SK-N-SH (cell line): ENCODE data around the gene MIDN. TPM values are rescaled to one million over a fixed set of nuclear protein-coding genes. Genes with fewer than 3 reads are reported as not detected.

Experiments
- CTCF ChIA-PET: fragments of 300-600, 350-600 bp; formaldehyde crosslinking; extraction: SDS; loops from one replicate; lab custom pipeline; 2021; lab: Yijun Ruan, JAX
- POLR2A ChIA-PET: fragments of 350-600 bp; sonication (Branson Sonifier 250); formaldehyde crosslinking; extraction: SDS; loops from one replicate; lab custom pipeline; 2020; ENCODE audit warnings: antibody characterized with exemption, inconsistent platforms; lab: Yijun Ruan, JAX
- DNase-seq: peaks from one replicate; pipeline ENCODE4 v3.0.0; 2012
- H2AFZ ChIP-seq: fragments of 200-600 bp; sonication (generic); 2 replicates; pipeline ENCODE4 v1.8.1; 2016; ENCODE audit warnings: antibody characterized with exemption, mild to moderate bottlenecking, low read depth
- H3F3A ChIP-seq: fragments of 200-600 bp; sonication (generic); replicated peaks from 2 replicates; pipeline ENCODE3; 2016; ENCODE audit warnings: antibody characterized with exemption, mild to moderate bottlenecking; ENCODE audit not compliant: insufficient read depth
- H3K27ac ChIP-seq, 2 experiments: fragments of 200-500 bp in 1 of 2; fragments of 200-600 bp in 1 of 2; sonication (Bioruptor generic) in 1 of 2; sonication (generic), shearing (Covaris generic) in 1 of 2; 2 replicates each; pipeline versions ENCODE4 v1.5.1 to v1.6.1; 2014 to 2016; ENCODE audit warnings: low read depth in 2 of 2, inconsistent platforms in 1 of 2, low read length in 1 of 2, mild to moderate bottlenecking in 1 of 2, mixed read lengths in 1 of 2
- H3K27me3 ChIP-seq: fragments of 200-600 bp; sonication (generic), shearing (Covaris generic); 2 replicates; pipeline ENCODE4 v1.6.1; 2016; ENCODE audit warnings: mixed run types; ENCODE audit not compliant: insufficient read depth
- H3K36me3 ChIP-seq, 2 experiments: fragments of 200-500 bp in 1 of 2; fragments of 200-600 bp in 1 of 2; sonication (Bioruptor generic) in 1 of 2; sonication (generic) in 1 of 2; replicated peaks in 1 of 2; 2 replicates each; pipeline versions ENCODE3 to v1.5.1; 2014 to 2016; ENCODE audit warnings: low read length in 1 of 2, mild to moderate bottlenecking in 1 of 2; ENCODE audit not compliant: insufficient read depth in 2 of 2, control insufficient read depth in 1 of 2
- H3K4me1 ChIP-seq, 2 experiments: fragments of 200-500 bp in 1 of 2; fragments of 200-600 bp in 1 of 2; sonication (Bioruptor generic) in 1 of 2; sonication (generic), shearing (Covaris generic) in 1 of 2; 2 replicates each; pipeline versions ENCODE4 v1.5.1 to v1.6.1; 2014 to 2016; ENCODE audit warnings: low read depth in 1 of 2, low read length in 1 of 2, mixed run types in 1 of 2; ENCODE audit not compliant: insufficient read depth in 2 of 2, control insufficient read depth in 1 of 2
- H3K4me2 ChIP-seq: fragments of 200-600 bp; sonication (generic), shearing (Covaris generic); 2 replicates; pipeline ENCODE4 v1.6.1; 2017; ENCODE audit warnings: mixed run types
- H3K4me3 ChIP-seq, 2 experiments: fragments of 200-500 bp in 1 of 2; fragments of 200-600 bp in 1 of 2; sonication (Bioruptor generic) in 1 of 2; sonication (generic), shearing (Covaris generic) in 1 of 2; 2 replicates each; pipeline versions ENCODE4 v1.5.1 to v1.8.1; 2014 to 2016; ENCODE audit warnings: low read depth in 2 of 2, inconsistent platforms in 1 of 2, low read length in 1 of 2, mild to moderate bottlenecking in 1 of 2, mixed read lengths in 1 of 2, moderate library complexity in 1 of 2
- H3K79me2 ChIP-seq: fragments of 200-600 bp; sonication (generic); 2 replicates; pipeline ENCODE4 v1.8.1; 2017; ENCODE audit warnings: mild to moderate bottlenecking; ENCODE audit not compliant: insufficient read depth
- H3K9ac ChIP-seq: fragments of 200-600 bp; sonication (generic); 2 replicates; pipeline ENCODE4 v1.6.1; 2017; ENCODE audit warnings: mixed run types
- H3K9me2 ChIP-seq: fragments of 200-600 bp; sonication (generic); 2 replicates; pipeline ENCODE4 v1.6.1; 2017; ENCODE audit warnings: mixed run types
- H3K9me3 ChIP-seq: fragments of 200-600 bp; sonication (generic); 2 replicates; pipeline ENCODE4 v1.6.1; 2017; ENCODE audit warnings: mixed run types, mild to moderate bottlenecking, moderate library complexity
- H4K20me1 ChIP-seq: fragments of 200-600 bp; sonication (generic); 2 replicates; pipeline ENCODE4 v1.6.1; 2017; ENCODE audit warnings: mild to moderate bottlenecking, mixed run types; ENCODE audit not compliant: insufficient read depth
- CTCF ChIP-seq: fragments of 200-600 bp; sonication (generic); IDR thresholded peaks from 2 replicates; pipeline ENCODE4 v1.6.1; 2017; ENCODE audit warnings: antibody characterized with exemption, mild to moderate bottlenecking, moderate library complexity
- FOSL2 ChIP-seq: IDR thresholded peaks from 2 replicates; pipeline ENCODE4 v1.4.0; 2012; ENCODE audit warnings: low read depth, mild to moderate bottlenecking, moderate library complexity, borderline replicate concordance
- GABPA ChIP-seq: IDR thresholded peaks from 2 replicates; pipeline ENCODE4 v1.4.0; 2012; ENCODE audit warnings: low read depth, mild to moderate bottlenecking
- GATA2 ChIP-seq: sonication (generic); formaldehyde crosslinking; IDR thresholded peaks from 2 replicates; pipeline ENCODE4 v1.5.0; 2020; ENCODE audit warnings: mild to moderate bottlenecking, missing genetic modification reagents
- IRF3 ChIP-seq: fragments of 150-350 bp; IDR thresholded peaks from 2 replicates; pipeline ENCODE4 v1.6.1; 2016; ENCODE audit warnings: mild to moderate bottlenecking, low read depth, low read length
- MAX ChIP-seq: IDR thresholded peaks from 2 replicates; pipeline ENCODE4 v1.4.0; 2012; ENCODE audit warnings: low read depth
- NFIC ChIP-seq: IDR thresholded peaks from 2 replicates; pipeline ENCODE4 v1.4.0; 2012; ENCODE audit warnings: borderline replicate concordance
- POLR2AphosphoS5 ChIP-seq: IDR thresholded peaks from 2 replicates; pipeline ENCODE4 v1.6.1; 2012; ENCODE audit warnings: low read depth, low read length
- RFX5 ChIP-seq: IDR thresholded peaks from 2 replicates; pipeline ENCODE4 v1.6.1; 2012; ENCODE audit warnings: mild to moderate bottlenecking, improper control_type of control experiment, low read length
- RXRA ChIP-seq: IDR thresholded peaks from 2 replicates; pipeline ENCODE4 v1.4.0; 2012; ENCODE audit warnings: low read depth, mild to moderate bottlenecking, borderline replicate concordance
- SIN3A ChIP-seq: IDR thresholded peaks from 2 replicates; pipeline ENCODE4 v1.6.1; 2012; ENCODE audit warnings: low read depth, mild to moderate bottlenecking, low read length, moderate library complexity, borderline replicate concordance
- TAF1 ChIP-seq: IDR thresholded peaks from 2 replicates; pipeline ENCODE4 v1.6.1; 2012; ENCODE audit warnings: low read depth, mild to moderate bottlenecking, low read length, moderate library complexity, borderline replicate concordance
- TEAD4 ChIP-seq: IDR thresholded peaks from 2 replicates; pipeline ENCODE4 v1.4.0; 2012; ENCODE audit warnings: mild to moderate bottlenecking, borderline replicate concordance; ENCODE audit not compliant: insufficient read depth
- USF2 ChIP-seq: fragments of 150-350 bp; IDR thresholded peaks from 2 replicates; pipeline ENCODE4 v1.6.1; 2017; ENCODE audit warnings: antibody characterized with exemption, low read length, low read depth, borderline replicate concordance
- YY1 ChIP-seq: IDR thresholded peaks from 2 replicates; pipeline ENCODE4 v1.4.0; 2012; ENCODE audit warnings: low read depth, mild to moderate bottlenecking
- ZBTB33 ChIP-seq: IDR thresholded peaks from 2 replicates; pipeline ENCODE4 v1.4.0; 2012; ENCODE audit warnings: low read depth, borderline replicate concordance
- WGBS: methylation state at CpG from one replicate; pipeline ENCODE4 v1.1.6; 2017; ENCODE audit warnings: low lambda C conversion rate; 5-methylcytosine and 5-hydroxymethylcytosine counted together
- polyA plus RNA-seq, 3 experiments: library from polyadenylated mRNA; depleted of rRNA; stranded (reverse); fragments of >200 nt; gene quantifications; 2 replicates each; pipeline ENCODE4 v1.2.3, GENCODE V29; 2012

The MIDN gene
- polyA plus RNA-seq, 1 of the 3 experiments (the other 2 are of a cell fraction): 13.9 TPM

- no peak overlapping the region for H3K9ac ChIP-seq
- H3K4me3 ChIP-seq: no peak overlapping the region
- H3K79me2 ChIP-seq: no peaks in the 10 kb centered on the region
- H3K9me2 ChIP-seq: no peaks in the 10 kb centered on the region
- no peaks in the 10 kb centered on the region for H3F3A ChIP-seq
- H3K27me3 ChIP-seq: no peaks in the 10 kb centered on the region
- no peaks in the 10 kb centered on the region for H3K9me3 ChIP-seq
- H3K27ac ChIP-seq: no peak overlapping the region
- WGBS: 92% methylated on average over 25 of the region's 38 CpGs
- ChIA-PET POLR2A (interaction anchor here (0.6 kb wide), 1 partner anchor 10 kb away, joined by 3 read pairs; no protein-coding TSS in a partner anchor), CTCF (no interaction called here)
- H4K20me1 ChIP-seq: no peaks in the 10 kb centered on the region
- H3K4me1 ChIP-seq: no peaks in the 10 kb centered on the region
- H2AFZ ChIP-seq: no peak overlapping the region
- DNase-seq: no peak
- H3K4me2 ChIP-seq: no peak overlapping the region
- TF ChIP-seq ZBTB33 (no peak), GATA2 (CRISPR knock-in tag) (no peak), IRF3 (no peak), NFIC (no peak), TEAD4 (no peak), CTCF (no peak)
- no peaks in the 10 kb centered on the region for H3K36me3 ChIP-seq
Observed at GRCh38 chr19:1307320-1307719, 58.9 kb downstream of the MIDN start.

- Histone ChIP-seq H3K9me2 (no peaks in the 10 kb centered on the region), H4K20me1 (no peaks in the 10 kb centered on the region), H3K4me2 (no peak overlapping the region), H3K27ac (no peak overlapping the region), H3K4me3 (no peak overlapping the region), H3K9ac (no peak overlapping the region), H3K9me3 (no peaks in the 10 kb centered on the region), H3K4me1 (no peaks in the 10 kb centered on the region), H3F3A (no peaks in the 10 kb centered on the region), H3K79me2 (no peaks in the 10 kb centered on the region), H3K36me3 (no peaks in the 10 kb centered on the region), H3K27me3 (no peaks in the 10 kb centered on the region), H2AFZ (no peak overlapping the region)
- CTCF ChIA-PET: no interaction called here
- POLR2A ChIA-PET: no interaction called here
- WGBS: 88% methylated on average over 4 of the region's 20 CpGs
- TF ChIP-seq RFX5: no peak
- no peak for TF ChIP-seq MAX
- TF ChIP-seq FOSL2: no peak
- no peak for TF ChIP-seq RXRA
- TF ChIP-seq POLR2AphosphoS5: no peak
- no peak for TF ChIP-seq YY1
- no peak for TF ChIP-seq SIN3A
- no peak for TF ChIP-seq USF2
- no peak for TF ChIP-seq GABPA
- TF ChIP-seq TAF1: no peak
- DNase-seq: no peak
Observed at GRCh38 chr19:1307755-1308303, 59.4 kb downstream of the MIDN start.
